Type B pancreatic cell (in vitro differentiated cells): Measurements from ENCODE around the gene LZTR1. TPM values are rescaled to one million over a fixed set of nuclear protein-coding genes. Genes with fewer than 3 reads are reported as not detected.

Experiments used
- DNase-seq: peaks from one replicate; pipeline ENCODE4 v3.0.0; 2021; ENCODE audit warnings: mixed read lengths; ENCODE audit not compliant: unreplicated experiment; ENCODE audit errors: extremely low spot score
- H3K27ac Mint-ChIP-seq: 2 replicates; pipeline ENCODE4 v1.8.0; 2021; ENCODE audit warnings: mild to moderate bottlenecking, mixed read lengths
- H3K27me3 Mint-ChIP-seq: 2 replicates; pipeline ENCODE4 v1.8.0; 2021; ENCODE audit warnings: mixed read lengths
- H3K36me3 Mint-ChIP-seq: 2 replicates; pipeline ENCODE4 v1.8.0; 2021; ENCODE audit warnings: mixed read lengths
- H3K4me1 Mint-ChIP-seq: one replicate; pipeline ENCODE4 v1.8.0; 2021; ENCODE audit warnings: mixed read lengths; ENCODE audit not compliant: unreplicated experiment
- H3K4me3 Mint-ChIP-seq: 2 replicates; pipeline ENCODE4 v1.8.0; 2021; ENCODE audit warnings: mild to moderate bottlenecking, mixed read lengths
- H3K9me3 Mint-ChIP-seq: 2 replicates; pipeline ENCODE4 v1.8.0; 2021; ENCODE audit warnings: mixed read lengths
- CTCF ChIP-seq: fragments of 200-600 bp; sonication (generic); conservative IDR thresholded peaks from 2 replicates; pipeline ENCODE4 v1.5.0; 2021; ENCODE audit warnings: antibody characterized with exemption, mild to moderate bottlenecking
- total RNA-seq: library from RNA; stranded (reverse); gene quantifications from 2 replicates; pipeline ENCODE4 v1.2.1, GENCODE V29; 2021; ENCODE audit warnings: low replicate concordance

The LZTR1 gene
- total RNA-seq, 1 donor from 2014 or later = 102 TPM

GRCh38 chr22:21041937-21042336 lies 59.8 kb downstream of the LZTR1 start:
- H3K36me3 Mint-ChIP-seq = no peaks in the 10 kb centered on the region
- H3K4me1 Mint-ChIP-seq = peaks cover 20% of the 10 kb centered on the region
- no peaks in the 10 kb centered on the region for H3K9me3 Mint-ChIP-seq
- DNase-seq = no peak
- no peak for TF ChIP-seq CTCF
- H3K27me3 Mint-ChIP-seq = no peaks in the 10 kb centered on the region
- H3K4me3 Mint-ChIP-seq = no peak overlapping the region
- no peak overlapping the region for H3K27ac Mint-ChIP-seq

- Mint-ChIP-seq H3K27me3 (no peaks in the 10 kb centered on the region), H3K36me3 (no peaks in the 10 kb centered on the region), H3K27ac (no peak overlapping the region), H3K9me3 (no peaks in the 10 kb centered on the region), H3K4me3 (peak overlapping the region; percentile 30), H3K4me1 (peaks cover 20% of the 10 kb centered on the region)
- TF ChIP-seq CTCF = no peak
- DNase-seq = no peak
These were observed 61.1 kb downstream of the LZTR1 start for GRCh38 chr22:21042978-21043859.

GRCh38 chr22:21043860-21044535 lies 61.9 kb downstream of the LZTR1 start:
- H3K4me3 Mint-ChIP-seq = no peak overlapping the region
- H3K27me3 Mint-ChIP-seq = no peaks in the 10 kb centered on the region
- H3K36me3 Mint-ChIP-seq = no peaks in the 10 kb centered on the region
- no peaks in the 10 kb centered on the region for H3K9me3 Mint-ChIP-seq
- DNase-seq = no peak
- no peak for TF ChIP-seq CTCF
- H3K4me1 Mint-ChIP-seq = peaks cover 16% of the 10 kb centered on the region
- no peak overlapping the region for H3K27ac Mint-ChIP-seq

- DNase-seq = no peak
- Mint-ChIP-seq H3K4me1 (peaks cover 16% of the 10 kb centered on the region), H3K27me3 (no peaks in the 10 kb centered on the region), H3K4me3 (peak overlapping the region; percentile 93), H3K9me3 (no peaks in the 10 kb centered on the region), H3K36me3 (no peaks in the 10 kb centered on the region), H3K27ac (peak overlapping the region; percentile 79)
- TF ChIP-seq CTCF = no peak
These were observed 63.0 kb downstream of the LZTR1 start for GRCh38 chr22:21044931-21045584.

GRCh38 chr22:21045585-21046294 lies 63.6 kb downstream of the LZTR1 start, which contains the start of gene LRRC74B:
Gene LRRC74B (plus strand): TSS chr22:21045946. CDS start chr22:21045987, 41 bp downstream.
- peak within 1 kb of the TSS; percentile 79 for H3K27ac Mint-ChIP-seq
- no peaks in the 10 kb centered on the region for H3K36me3 Mint-ChIP-seq

More at GRCh38 chr22:21045585-21046294, 63.6 kb downstream of the LZTR1 start, which contains the start of gene LRRC74B:
- Mint-ChIP-seq H3K27me3 (no peaks in the 10 kb centered on the region), H3K9me3 (no peaks in the 10 kb centered on the region), H3K4me1 (peaks cover 16% of the 10 kb centered on the region), H3K4me3 (peak within 1 kb of the TSS; percentile 93)
- TF ChIP-seq CTCF = no peak
- peak; percentile 95 for DNase-seq
